Breast epithelium (tissue), 3 donors: ENCODE measurements around the gene TNS1.

Source experiments
- POLR2AphosphoS5 ChIP-seq, 3 donors: sonication (generic); formaldehyde crosslinking; IDR thresholded peaks; one replicate each; pipeline ENCODE4 v1.6.1; 2017; ENCODE audit warnings: antibody characterized with exemption in 3 of 3
- TF ChIP-seq, protein P1 (sequence below), 3 donors: fragments of 450-650 bp; IDR thresholded peaks; one replicate each; pipeline ENCODE4 v1.5.1; 2016 to 2017; ENCODE audit warnings: antibody characterized with exemption in 3 of 3, mild to moderate bottlenecking in 3 of 3, moderate library complexity in 3 of 3

- TF ChIP-seq, protein P1, sequence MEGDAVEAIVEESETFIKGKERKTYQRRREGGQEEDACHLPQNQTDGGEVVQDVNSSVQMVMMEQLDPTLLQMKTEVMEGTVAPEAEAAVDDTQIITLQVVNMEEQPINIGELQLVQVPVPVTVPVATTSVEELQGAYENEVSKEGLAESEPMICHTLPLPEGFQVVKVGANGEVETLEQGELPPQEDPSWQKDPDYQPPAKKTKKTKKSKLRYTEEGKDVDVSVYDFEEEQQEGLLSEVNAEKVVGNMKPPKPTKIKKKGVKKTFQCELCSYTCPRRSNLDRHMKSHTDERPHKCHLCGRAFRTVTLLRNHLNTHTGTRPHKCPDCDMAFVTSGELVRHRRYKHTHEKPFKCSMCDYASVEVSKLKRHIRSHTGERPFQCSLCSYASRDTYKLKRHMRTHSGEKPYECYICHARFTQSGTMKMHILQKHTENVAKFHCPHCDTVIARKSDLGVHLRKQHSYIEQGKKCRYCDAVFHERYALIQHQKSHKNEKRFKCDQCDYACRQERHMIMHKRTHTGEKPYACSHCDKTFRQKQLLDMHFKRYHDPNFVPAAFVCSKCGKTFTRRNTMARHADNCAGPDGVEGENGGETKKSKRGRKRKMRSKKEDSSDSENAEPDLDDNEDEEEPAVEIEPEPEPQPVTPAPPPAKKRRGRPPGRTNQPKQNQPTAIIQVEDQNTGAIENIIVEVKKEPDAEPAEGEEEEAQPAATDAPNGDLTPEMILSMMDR (IDR thresholded peaks at IDR 0.05): no peak
- no peak for TF ChIP-seq POLR2AphosphoS5 (IDR thresholded peaks at IDR 0.05)
Observed at GRCh38 chr2:217821536-217822147, 181.2 kb downstream of the TNS1 start.
